Activated T-cell treated with anti-CD3 and anti-CD28 coated beads, Interleukin-2, amount 50 U/mL, for 72 hours (primary cell): Measurements from ENCODE around the gene PNMA6E. TPM values are rescaled to one million over a fixed set of nuclear protein-coding genes. Genes with fewer than 3 reads are reported as not detected.

Experiments
- ATAC-seq, 2 donors: fragments of 150-1000 bp; cut with Tn5 transposase; replicated peaks in 1 of 2; 2 replicates each; pipeline ENCODE4 v1.10.0; 2021; ENCODE audit warnings: moderate library complexity in 2 of 2, mild to moderate bottlenecking in 1 of 2
- DNase-seq, 2 donors: peaks; one replicate each; pipeline ENCODE4 v3.0.0; 2021 to 2022; ENCODE audit warnings: mixed read lengths in 1 of 2
- H3K27ac Mint-ChIP-seq: one replicate; pipeline ENCODE4 v1.8.0; 2022; ENCODE audit warnings: mild to moderate bottlenecking, moderate library complexity, mixed read lengths
- H3K27me3 Mint-ChIP-seq: one replicate; pipeline ENCODE4 v1.8.0; 2022; ENCODE audit warnings: low read depth, mixed read lengths
- H3K36me3 Mint-ChIP-seq, 2 donors: one replicate each; pipeline ENCODE4 v1.8.0; 2022; ENCODE audit warnings: mixed read lengths in 2 of 2, mild to moderate bottlenecking in 1 of 2; ENCODE audit not compliant: insufficient read depth in 2 of 2
- H3K4me1 Mint-ChIP-seq: one replicate; pipeline ENCODE4 v1.8.0; 2022; ENCODE audit warnings: low read depth, mixed read lengths
- H3K4me3 Mint-ChIP-seq, 2 donors: one replicate each; pipeline ENCODE4 v1.8.0; 2022; ENCODE audit warnings: mild to moderate bottlenecking in 2 of 2, mixed read lengths in 2 of 2, moderate library complexity in 2 of 2
- H3K9me3 Mint-ChIP-seq, 2 donors: one replicate each; pipeline ENCODE4 v1.8.0; 2022; ENCODE audit warnings: mixed read lengths in 2 of 2
- total RNA-seq, 2 donors: library from RNA; stranded (reverse); gene quantifications; one replicate each; pipeline ENCODE4 v1.2.3, GENCODE V29; 2022

PNMA6E gene
- total RNA-seq, 2 donors from 2014 or later, result not detected

DNA sequence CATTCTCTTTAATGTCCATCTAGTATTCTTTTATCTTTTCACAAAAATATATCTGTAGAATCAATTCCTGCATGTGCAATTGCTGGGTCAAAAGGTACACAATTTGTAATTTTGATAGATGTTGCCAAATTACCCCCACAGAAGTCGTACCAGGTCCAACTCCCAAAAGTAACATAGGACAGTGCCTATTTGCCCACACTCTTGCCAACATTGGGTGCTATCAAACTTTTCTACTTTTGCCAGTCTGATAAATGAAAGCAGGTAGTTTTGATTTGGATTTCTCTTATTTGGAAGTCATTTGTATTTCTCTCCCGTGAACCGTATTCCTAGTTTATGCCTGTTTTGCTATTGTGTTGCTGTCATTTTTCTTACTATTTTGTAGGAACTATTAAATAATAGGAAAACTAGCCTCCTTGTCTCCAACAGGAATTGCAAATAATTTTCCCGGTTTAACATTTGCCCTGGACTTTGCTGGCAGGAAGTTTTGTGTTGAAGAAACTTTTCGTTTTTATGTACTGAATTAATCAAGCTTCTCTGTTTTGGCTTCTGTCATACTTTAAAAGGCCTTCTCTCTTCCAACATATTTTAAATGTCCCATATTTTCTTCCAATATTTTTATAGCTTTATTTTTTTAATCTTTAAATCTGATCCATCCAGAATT, 34.1 kb downstream of the PNMA6E start:
- H3K27me3 Mint-ChIP-seq, result peaks cover 10% of the 10 kb centered on the region
- no peak overlapping the region for H3K4me3 Mint-ChIP-seq
- no peak for DNase-seq
- no peaks in the 10 kb centered on the region for H3K36me3 Mint-ChIP-seq
- no peak for ATAC-seq
- no peak overlapping the region for H3K27ac Mint-ChIP-seq
- no peaks in the 10 kb centered on the region for H3K9me3 Mint-ChIP-seq
- peaks cover 13% of the 10 kb centered on the region for H3K4me1 Mint-ChIP-seq

- H3K36me3 Mint-ChIP-seq, result no peaks in the 10 kb centered on the region
- no peaks in the 10 kb centered on the region for H3K9me3 Mint-ChIP-seq
- no peak for ATAC-seq
- H3K27me3 Mint-ChIP-seq, result peaks cover 10% of the 10 kb centered on the region
- peaks cover 13% of the 10 kb centered on the region for H3K4me1 Mint-ChIP-seq
- H3K27ac Mint-ChIP-seq, result no peak overlapping the region
- H3K4me3 Mint-ChIP-seq, result peak overlapping the region in 1 of 2 donors; percentile 18
- no peak for DNase-seq
Observed at GRCh38 chrX:153366119-153366518, 35.0 kb downstream of the PNMA6E start.

DNA sequence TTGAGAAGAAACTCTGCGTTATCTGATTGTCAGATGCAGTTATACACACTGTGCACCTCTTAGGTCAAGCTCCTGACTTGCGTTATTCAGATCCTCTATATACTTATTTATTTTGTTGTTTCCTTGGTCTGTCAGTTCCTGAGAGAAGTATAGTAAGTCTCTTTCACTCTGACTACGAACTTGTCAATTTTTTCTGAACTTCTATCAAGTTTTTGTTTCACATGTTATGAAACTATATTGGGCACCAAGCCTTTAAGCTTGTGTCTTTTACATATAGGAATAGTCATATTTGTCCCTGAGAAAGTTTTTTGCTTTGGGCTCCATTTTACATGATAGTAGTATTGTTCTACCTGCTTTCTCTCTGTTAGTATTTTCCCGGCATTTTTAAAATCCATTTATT, 35.5 kb downstream of the PNMA6E start:
- no peak overlapping the region for H3K27ac Mint-ChIP-seq
- peaks cover 10% of the 10 kb centered on the region for H3K4me1 Mint-ChIP-seq
- no peaks in the 10 kb centered on the region for H3K36me3 Mint-ChIP-seq
- DNase-seq (no peak), ATAC-seq (peak; percentile 37 to 65)
- H3K9me3 Mint-ChIP-seq, result no peaks in the 10 kb centered on the region
- peak overlapping the region in 1 of 2 donors; percentile 18 for H3K4me3 Mint-ChIP-seq
- H3K27me3 Mint-ChIP-seq, result peaks cover 10% of the 10 kb centered on the region

DNA sequence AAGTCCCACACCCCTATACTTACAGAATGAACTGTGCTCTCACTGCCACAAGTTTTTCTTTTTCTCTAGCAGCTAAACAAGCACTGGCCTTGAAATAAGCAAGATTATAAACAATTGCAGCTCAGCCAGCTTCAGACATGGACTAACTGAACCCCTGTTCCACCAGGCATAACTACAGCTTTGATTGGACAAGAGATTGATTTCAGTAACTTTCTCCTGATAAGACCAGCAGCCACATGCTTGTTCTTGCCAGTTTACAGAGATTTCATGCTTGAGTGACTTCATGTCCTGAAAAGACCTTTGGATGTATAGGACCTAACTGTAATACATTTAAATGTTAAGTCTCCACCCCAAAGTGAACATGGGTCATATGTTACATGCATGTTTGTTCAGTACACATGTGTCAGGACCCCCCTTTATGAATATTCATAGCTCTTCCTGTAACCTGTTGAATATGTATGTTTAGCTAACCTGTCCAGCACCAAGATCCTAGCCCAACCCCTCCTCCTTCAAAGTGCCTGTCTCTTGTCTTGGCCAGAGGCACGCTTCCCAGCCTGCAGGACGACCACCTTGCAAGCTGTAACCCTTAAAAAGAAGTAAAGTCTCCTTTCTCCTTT, 39.3 kb downstream of the PNMA6E start:
- peaks cover 3 to 4% of the 10 kb centered on the region in 2 donors for H3K9me3 Mint-ChIP-seq
- peaks cover 8% of the 10 kb centered on the region for H3K4me1 Mint-ChIP-seq
- no peak overlapping the region for H3K27ac Mint-ChIP-seq
- no peak for DNase-seq
- no peak for ATAC-seq
- H3K27me3 Mint-ChIP-seq, result no peaks in the 10 kb centered on the region
- no peak overlapping the region for H3K4me3 Mint-ChIP-seq
- peaks cover 0 to 9% of the 10 kb centered on the region in 2 donors for H3K36me3 Mint-ChIP-seq

DNA sequence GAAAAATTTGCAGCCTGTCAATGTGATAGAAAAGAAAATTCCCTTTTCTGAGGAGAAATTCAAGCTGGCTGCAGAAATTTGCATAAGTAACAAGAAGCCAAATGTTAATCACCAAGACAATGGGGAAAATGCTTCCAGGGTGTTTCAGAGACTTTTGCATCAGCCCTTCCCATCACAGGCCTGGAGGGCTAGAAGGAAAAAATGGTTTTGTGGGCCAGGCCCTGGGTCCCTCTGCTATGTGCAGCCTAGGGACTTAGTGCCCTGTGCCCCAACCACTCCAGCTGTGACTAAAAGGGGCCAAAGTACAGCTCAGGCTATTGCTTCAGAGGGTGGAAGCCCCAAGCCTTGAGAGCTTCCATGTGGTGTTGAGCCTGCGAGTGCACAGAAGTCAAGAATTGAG, 43.3 kb downstream of the PNMA6E start:
- H3K4me3 Mint-ChIP-seq, result no peak overlapping the region
- no peaks in the 10 kb centered on the region for H3K4me1 Mint-ChIP-seq
- ATAC-seq (no peak), DNase-seq (no peak)
- H3K36me3 Mint-ChIP-seq, result peaks cover 0 to 9% of the 10 kb centered on the region in 2 donors
- H3K27ac Mint-ChIP-seq, result no peak overlapping the region
- H3K9me3 Mint-ChIP-seq, result peaks cover 4% of the 10 kb centered on the region in 2 donors
- no peaks in the 10 kb centered on the region for H3K27me3 Mint-ChIP-seq

GRCh38 chrX:153353416-153353815, 47.7 kb downstream of the PNMA6E start:
- no peaks in the 10 kb centered on the region for H3K27me3 Mint-ChIP-seq
- no peak for ATAC-seq
- peaks cover 5% of the 10 kb centered on the region for H3K4me1 Mint-ChIP-seq
- DNase-seq, result no peak
- H3K27ac Mint-ChIP-seq, result no peak overlapping the region
- H3K36me3 Mint-ChIP-seq, result peaks cover 3 to 16% of the 10 kb centered on the region in 2 donors
- H3K9me3 Mint-ChIP-seq, result peaks cover 2 to 4% of the 10 kb centered on the region in 2 donors
- no peak overlapping the region for H3K4me3 Mint-ChIP-seq

GRCh38 chrX:153352858-153353257, 48.3 kb downstream of the PNMA6E start:
- H3K4me1 Mint-ChIP-seq, result peaks cover 5% of the 10 kb centered on the region
- H3K27ac Mint-ChIP-seq, result no peak overlapping the region
- DNase-seq (no peak), ATAC-seq (no peak)
- peaks cover 2 to 4% of the 10 kb centered on the region in 2 donors for H3K9me3 Mint-ChIP-seq
- H3K4me3 Mint-ChIP-seq, result no peak overlapping the region
- H3K36me3 Mint-ChIP-seq, result peaks cover 4 to 16% of the 10 kb centered on the region in 2 donors
- H3K27me3 Mint-ChIP-seq, result no peaks in the 10 kb centered on the region

DNA sequence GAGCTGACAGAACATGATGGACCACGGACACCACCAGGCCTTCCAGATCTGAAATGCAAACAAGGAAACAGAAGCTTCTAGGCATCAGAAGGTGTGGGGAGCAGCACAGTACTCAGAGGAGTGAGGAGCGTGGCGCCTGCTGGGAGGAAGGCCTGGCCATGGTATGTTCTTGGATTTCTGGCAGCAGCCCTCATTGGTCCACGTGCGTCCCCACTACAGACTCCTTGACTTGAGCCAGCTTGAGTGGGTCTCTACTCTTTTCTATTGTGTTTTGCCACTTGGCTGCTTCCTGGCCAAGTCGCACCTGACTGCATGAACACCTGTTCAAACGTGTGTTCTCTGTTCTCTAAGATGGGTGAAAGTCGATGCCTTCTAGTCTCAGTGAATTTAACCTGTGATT, 49.2 kb downstream of the PNMA6E start:
- Mint-ChIP-seq H3K4me3 (no peak overlapping the region), H3K9me3 (peaks cover 0 to 1% of the 10 kb centered on the region in 2 donors), H3K27me3 (no peaks in the 10 kb centered on the region), H3K36me3 (peaks cover 4 to 10% of the 10 kb centered on the region in 2 donors), H3K27ac (no peak overlapping the region), H3K4me1 (peaks cover 5% of the 10 kb centered on the region)
- ATAC-seq (no peak), DNase-seq (no peak)

DNA sequence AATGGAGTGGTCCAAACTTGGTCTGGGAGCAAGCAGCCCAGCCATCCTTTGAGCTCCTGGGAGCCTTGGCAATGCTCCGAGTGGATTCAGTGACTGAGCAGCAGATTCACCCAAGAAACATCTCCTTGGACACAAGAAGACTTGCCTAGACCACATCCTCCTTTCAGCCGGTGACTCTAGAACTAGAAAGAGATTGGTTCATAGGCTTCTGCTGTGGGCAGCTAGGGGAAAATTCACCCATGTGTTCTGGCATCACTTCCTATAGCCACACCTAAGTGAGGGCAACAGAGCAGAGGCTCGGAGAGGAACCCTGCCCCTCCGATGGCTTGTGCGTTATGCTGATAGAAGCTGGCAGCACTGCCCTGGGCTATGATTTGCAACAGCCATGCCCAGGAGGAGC, 51.2 kb downstream of the PNMA6E start:
- H3K27ac Mint-ChIP-seq, result no peak overlapping the region
- H3K4me3 Mint-ChIP-seq, result no peak overlapping the region
- H3K36me3 Mint-ChIP-seq, result peaks cover 8 to 10% of the 10 kb centered on the region in 2 donors
- H3K27me3 Mint-ChIP-seq, result no peaks in the 10 kb centered on the region
- no peaks in the 10 kb centered on the region for H3K9me3 Mint-ChIP-seq
- no peak for DNase-seq
- ATAC-seq, result no peak
- peaks cover 5% of the 10 kb centered on the region for H3K4me1 Mint-ChIP-seq

GRCh38 chrX:153348421-153348820, 52.7 kb downstream of the PNMA6E start:
- Mint-ChIP-seq H3K27me3 (no peaks in the 10 kb centered on the region), H3K9me3 (no peaks in the 10 kb centered on the region), H3K27ac (no peak overlapping the region), H3K36me3 (peaks cover 9 to 12% of the 10 kb centered on the region in 2 donors), H3K4me3 (no peak overlapping the region), H3K4me1 (peaks cover 13% of the 10 kb centered on the region)
- DNase-seq (no peak), ATAC-seq (no peak)

- DNase-seq (no peak), ATAC-seq (no peak)
- H3K27ac Mint-ChIP-seq, result no peak overlapping the region
- peaks cover 5% of the 10 kb centered on the region for H3K27me3 Mint-ChIP-seq
- no peak overlapping the region for H3K4me3 Mint-ChIP-seq
- H3K4me1 Mint-ChIP-seq, result peaks cover 20% of the 10 kb centered on the region
- peaks cover 9 to 12% of the 10 kb centered on the region in 2 donors for H3K36me3 Mint-ChIP-seq
- H3K9me3 Mint-ChIP-seq, result no peaks in the 10 kb centered on the region
Observed at GRCh38 chrX:153347530-153347929, 53.6 kb downstream of the PNMA6E start.
